Osteoblast (primary cell): ENCODE results near the gene DCT. TPM values are rescaled to one million over a fixed set of nuclear protein-coding genes. Genes with fewer than 3 reads are reported as not detected.

ENCODE experiments used
- DNase-seq: peaks from one replicate; pipeline ENCODE4 v3.0.0; 2011; ENCODE audit warnings: low spot score, mixed read lengths; ENCODE audit not compliant: insufficient read length; ENCODE audit errors: missing footprints
- H2AFZ ChIP-seq: 2 replicates; pipeline ENCODE4 v1.6.0; 2011; ENCODE audit warnings: mild to moderate bottlenecking, low read length
- H3K27ac ChIP-seq: 2 replicates; pipeline ENCODE4 v1.5.1; 2011; ENCODE audit warnings: mild to moderate bottlenecking, low read depth, low read length, moderate library complexity
- H3K27me3 ChIP-seq: 2 replicates; pipeline ENCODE4 v1.6.0; 2012; ENCODE audit warnings: mild to moderate bottlenecking, control low read depth, inconsistent platforms, low read length, moderate library complexity; ENCODE audit not compliant: insufficient read depth
- H3K36me3 ChIP-seq: 2 replicates; pipeline ENCODE4 v1.5.1; 2011; ENCODE audit warnings: mild to moderate bottlenecking, low read length, control low read depth, moderate library complexity; ENCODE audit not compliant: insufficient read depth
- H3K4me1 ChIP-seq: 2 replicates; pipeline ENCODE4 v1.5.1; 2011; ENCODE audit warnings: mild to moderate bottlenecking, low read length, control low read depth, moderate library complexity; ENCODE audit not compliant: insufficient read depth
- H3K4me2 ChIP-seq: 2 replicates; pipeline ENCODE4 v1.6.0; 2011; ENCODE audit warnings: mild to moderate bottlenecking, low read length; ENCODE audit not compliant: insufficient read depth
- H3K4me3 ChIP-seq: fragments of 200-600 bp; sonication (generic); 3 replicates; pipeline ENCODE4 v1.5.1; 2012; ENCODE audit warnings: mild to moderate bottlenecking, low read length, inconsistent platforms; ENCODE audit not compliant: insufficient read depth
- H3K79me2 ChIP-seq: 2 replicates; pipeline ENCODE4 v1.6.0; 2012; ENCODE audit warnings: mild to moderate bottlenecking, low read length, control low read depth, inconsistent platforms; ENCODE audit not compliant: insufficient read depth
- H3K9me3 ChIP-seq: 2 replicates; pipeline ENCODE4 v1.5.1; 2011; ENCODE audit warnings: low read depth, low read length, control low read depth
- H4K20me1 ChIP-seq: 2 replicates; pipeline ENCODE4 v1.6.0; 2012; ENCODE audit warnings: mild to moderate bottlenecking, low read length, control low read depth; ENCODE audit not compliant: insufficient read depth
- CTCF ChIP-seq: IDR thresholded peaks from 2 replicates; pipeline ENCODE4 v1.5.1; 2011; ENCODE audit warnings: mild to moderate bottlenecking, low read depth, low read length, moderate library complexity; ENCODE audit errors: extremely low read depth
- total RNA-seq: library from RNA; depleted of rRNA; stranded (reverse); fragments of >200 nt; gene quantifications from 2 replicates; pipeline ENCODE4 v1.2.3, GENCODE V29; 2012

DCT gene
- total RNA-seq, 1 donor: under 0.01 TPM

DNA sequence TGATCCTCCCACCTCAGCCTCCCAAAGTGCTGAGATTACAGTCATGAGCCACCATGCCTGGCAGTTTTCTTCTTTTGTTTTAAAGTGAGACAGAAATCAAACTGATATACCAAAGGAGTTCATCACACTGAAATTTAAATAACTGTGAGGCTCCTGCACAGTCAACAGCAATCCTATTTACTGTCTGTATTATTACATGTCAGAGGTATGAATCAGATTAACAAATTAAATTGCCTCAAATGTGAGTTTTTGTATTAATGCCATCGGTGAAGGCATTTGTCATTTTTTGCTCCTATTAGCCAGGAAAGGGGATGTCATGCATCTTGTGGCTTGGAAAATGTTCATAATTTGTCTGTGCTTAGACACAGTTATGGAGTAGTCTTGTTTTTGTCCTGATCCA is 20.4 kb downstream of the DCT start:
- H2AFZ ChIP-seq: no peak overlapping the region
- H3K4me1 ChIP-seq: no peaks in the 10 kb centered on the region
- no peak for DNase-seq
- H3K9me3 ChIP-seq: no peaks in the 10 kb centered on the region
- no peaks in the 10 kb centered on the region for H3K79me2 ChIP-seq
- no peaks in the 10 kb centered on the region for H4K20me1 ChIP-seq
- H3K27me3 ChIP-seq: no peaks in the 10 kb centered on the region
- no peak overlapping the region for H3K4me2 ChIP-seq
- H3K4me3 ChIP-seq: no peak overlapping the region
- no peak for TF ChIP-seq CTCF
- H3K27ac ChIP-seq: no peak overlapping the region
- H3K36me3 ChIP-seq: no peaks in the 10 kb centered on the region

- Histone ChIP-seq H3K9me3 (no peaks in the 10 kb centered on the region), H3K27ac (no peak overlapping the region), H3K79me2 (no peaks in the 10 kb centered on the region), H2AFZ (no peak overlapping the region), H3K4me1 (no peaks in the 10 kb centered on the region), H3K27me3 (no peaks in the 10 kb centered on the region), H3K36me3 (no peaks in the 10 kb centered on the region), H4K20me1 (no peaks in the 10 kb centered on the region), H3K4me3 (no peak overlapping the region), H3K4me2 (no peak overlapping the region)
- DNase-seq: no peak
- no peak for TF ChIP-seq CTCF
Measured at GRCh38 chr13:94455414-94455813, 24.1 kb downstream of the DCT start.

- no peak overlapping the region for H3K4me2 ChIP-seq
- no peaks in the 10 kb centered on the region for H3K79me2 ChIP-seq
- H4K20me1 ChIP-seq: no peaks in the 10 kb centered on the region
- no peak for TF ChIP-seq CTCF
- H3K4me1 ChIP-seq: no peaks in the 10 kb centered on the region
- no peak for DNase-seq
- no peaks in the 10 kb centered on the region for H3K9me3 ChIP-seq
- H3K36me3 ChIP-seq: no peaks in the 10 kb centered on the region
- no peaks in the 10 kb centered on the region for H3K27me3 ChIP-seq
- no peak overlapping the region for H3K27ac ChIP-seq
- no peak overlapping the region for H2AFZ ChIP-seq
- no peak overlapping the region for H3K4me3 ChIP-seq
Measured at GRCh38 chr13:94454906-94455305, 24.6 kb downstream of the DCT start.

DNA sequence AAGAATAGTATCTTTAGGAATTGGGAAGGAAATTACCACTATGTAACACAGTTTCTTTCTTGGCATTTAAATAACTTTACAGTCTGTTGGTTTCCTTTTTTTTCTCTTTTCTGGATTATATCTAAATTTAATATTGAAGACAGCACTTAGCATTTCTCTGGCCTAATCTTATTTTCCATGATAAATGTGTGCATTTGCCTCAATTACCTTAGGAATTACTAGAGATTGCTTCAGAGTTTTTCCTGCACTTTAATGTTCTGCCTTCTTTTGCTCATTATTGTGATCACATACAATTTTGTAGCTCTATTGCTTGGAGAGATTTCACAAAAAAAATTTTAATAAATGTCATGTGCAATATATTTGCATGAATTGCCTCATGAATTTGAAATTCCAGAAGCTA is 25.1 kb downstream of the DCT start:
- H4K20me1 ChIP-seq: no peaks in the 10 kb centered on the region
- H3K79me2 ChIP-seq: no peaks in the 10 kb centered on the region
- H3K4me2 ChIP-seq: no peak overlapping the region
- no peak overlapping the region for H3K27ac ChIP-seq
- no peaks in the 10 kb centered on the region for H3K36me3 ChIP-seq
- no peaks in the 10 kb centered on the region for H3K4me1 ChIP-seq
- no peaks in the 10 kb centered on the region for H3K27me3 ChIP-seq
- H3K4me3 ChIP-seq: no peak overlapping the region
- TF ChIP-seq CTCF: no peak
- H2AFZ ChIP-seq: no peak overlapping the region
- no peak for DNase-seq
- no peaks in the 10 kb centered on the region for H3K9me3 ChIP-seq
